ENCODE data around the gene MRPS27. TPM values are rescaled to one million over a fixed set of nuclear protein-coding genes. Genes with fewer than 3 reads are reported as not detected.

Gene MRPS27
- total and polyA plus RNA-seq, 2 of the 4 experiments (the other 2 are of a cell fraction), result 46.9 to 90.5 TPM

- 0 out of 2 replicates have a peak, but pooled peaks cover 3% of the 10 kb centered on the region for H4K20me1 ChIP-seq (ENCODE audit: insufficient read depth, low read length)
- WGBS, 2 experiments (ENCODE audit: extremely low coverage in 2 of 2, insufficient read length in 1 of 2), result no CpG with 5 or more reads among the region's 4 CpGs
- POLR2A ChIA-PET (ENCODE audit: unreplicated experiment), result no interaction called here
Observed at GRCh38 chr5:72172786-72173185, 147.3 kb downstream of the MRPS27 start.

More at GRCh38 chr5:72172786-72173185, 147.3 kb downstream of the MRPS27 start:
- Histone ChIP-seq H3K18ac (ENCODE audit: low read depth, low read length) (no peak overlapping the region), H3K9ac (ENCODE audit: low read depth, low read length) (no peak overlapping the region), H2BK20ac (ENCODE audit: low read depth, low read length) (no peak overlapping the region), H3K79me1 (ENCODE audit: low read depth in 1 of 2, low read length in 2 of 2) (peaks cover 42 to 86% of the 10 kb centered on the region in 2 experiments), H3K9me3 (ENCODE audit: control insufficient read depth, insufficient read depth, low read length) (no peaks in the 10 kb centered on the region), H4K5ac (ENCODE audit: low read depth, low read length) (no peak overlapping the region), H3K27me3 (ENCODE audit: control insufficient read depth, insufficient read depth, low read length) (no peaks in the 10 kb centered on the region), H3K4ac (ENCODE audit: low read depth, low read length) (no peak overlapping the region), H3K27ac (ENCODE audit: insufficient read depth, low read length) (no peak overlapping the region), H3K36me3 (ENCODE audit: control insufficient read depth, insufficient read depth, low read length) (peaks cover 15% of the 10 kb centered on the region), H3K9me1 (ENCODE audit: insufficient read depth, low read length) (peaks cover 7% of the 10 kb centered on the region), H2BK120ac (ENCODE audit: low read depth, low read length) (no peak overlapping the region), H3K4me3 (ENCODE audit: insufficient read depth, low read depth, low read length) (no peak overlapping the region), H2AK5ac (ENCODE audit: low read depth, low read length) (no peak overlapping the region), H2AK9ac (replicated peaks; ENCODE audit: low read depth, low read length, poor library complexity) (no peak overlapping the region), H3K14ac (replicated peaks; ENCODE audit: low read depth, low read length) (no peak overlapping the region), H2AFZ (replicated peaks; ENCODE audit: low read length, poor library complexity) (no peak overlapping the region), H3K56ac (ENCODE audit: extremely low read depth, insufficient read depth, low read length) (no peak overlapping the region), H4K8ac (ENCODE audit: low read depth in 2 of 2, low read length in 2 of 2) (no peak overlapping the region), H2BK15ac (ENCODE audit: low read depth, low read length) (no peak overlapping the region), H3K4me2 (ENCODE audit: low read depth, low read length) (no peak overlapping the region), H3K23ac (ENCODE audit: low read depth, low read length) (no peak overlapping the region), H4K91ac (ENCODE audit: insufficient read depth, low read depth, low read length) (no peak overlapping the region), H2BK5ac (ENCODE audit: low read depth, low read length, poor library complexity, severe bottlenecking) (no peak overlapping the region), H3K4me1 (ENCODE audit: control insufficient read depth, insufficient read depth, low read length) (no peaks in the 10 kb centered on the region)
- intact Hi-C loops (cut with micrococcal nuclease) (no loop called here), dilution Hi-C loops (cut with HindIII; ENCODE audit: low sequenced_read_pairs, unreplicated experiment) (no loop called here), in situ Hi-C loops (cut with MboI; ENCODE audit: low sequenced_read_pairs) (no loop called here)
- ATAC-seq (ENCODE audit: low read depth) (no peak), DNase-seq (no peak)
- no TSS peak for BruUV-seq (replicated peaks)
- CTCF ChIA-PET, result no interaction called here
- no peak for TF ChIP-seq RCOR1 (IDR thresholded peaks at IDR 0.05; ENCODE audit: insufficient replicate concordance, low read length)
- TF ChIP-seq SMC3 (IDR thresholded peaks at IDR 0.05; ENCODE audit: low read depth, low read length), result no peak
